ENCODE data around the gene SYNE1. TPM values are rescaled to one million over a fixed set of nuclear protein-coding genes. Genes with fewer than 3 reads are reported as not detected.

The SYNE1 gene
- total RNA-seq, 1 donor from 2014 or later: 103 TPM

GRCh38 chr6:152180601-152181000 lies 456.6 kb downstream of the SYNE1 start:
- intact Hi-C loops (cut with DNase I): no loop called here
- no peak for DNase-seq (ENCODE audit: low spot score)

- DNase-seq (ENCODE audit: low spot score): no peak
- intact Hi-C loops (cut with DNase I): no loop called here
These were observed 460.9 kb downstream of the SYNE1 start for GRCh38 chr6:152176268-152176667.

- no peak for DNase-seq (ENCODE audit: low spot score)
- intact Hi-C loops (cut with DNase I): no loop called here
These were observed 463.2 kb downstream of the SYNE1 start for GRCh38 chr6:152173957-152174356.

- intact Hi-C loops (cut with DNase I): no loop called here
These were observed 463.8 kb downstream of the SYNE1 start for GRCh38 chr6:152173321-152173720.

GRCh38 chr6:152170702-152171667 lies 466.2 kb downstream of the SYNE1 start:
- intact Hi-C loops (cut with DNase I): no loop called here

More at GRCh38 chr6:152173321-152173720, 463.8 kb downstream of the SYNE1 start:
- no peak for DNase-seq (ENCODE audit: low spot score)

GRCh38 chr6:152170313-152170701 lies 466.9 kb downstream of the SYNE1 start:
- intact Hi-C loops (cut with DNase I): no loop called here
- DNase-seq (ENCODE audit: low spot score): no peak

More at GRCh38 chr6:152170702-152171667, 466.2 kb downstream of the SYNE1 start:
- DNase-seq (ENCODE audit: low spot score): no peak

GRCh38 chr6:152167641-152168603 lies 469.2 kb downstream of the SYNE1 start:
- DNase-seq (ENCODE audit: low spot score): no peak
- intact Hi-C loops (cut with DNase I): no loop called here

GRCh38 chr6:152166897-152167296 lies 470.3 kb downstream of the SYNE1 start:
- no peak for DNase-seq (ENCODE audit: low spot score)
- intact Hi-C loops (cut with DNase I): no loop called here

- intact Hi-C loops (cut with DNase I): no loop called here
- DNase-seq (ENCODE audit: low spot score): no peak
These were observed 470.7 kb downstream of the SYNE1 start for GRCh38 chr6:152166497-152166896.

- intact Hi-C loops (cut with DNase I): no loop called here
- no peak for DNase-seq (ENCODE audit: low spot score)
These were observed 472.2 kb downstream of the SYNE1 start for GRCh38 chr6:152164957-152165356.

GRCh38 chr6:152161501-152161900 lies 475.7 kb downstream of the SYNE1 start:
- DNase-seq (ENCODE audit: low spot score): no peak
- intact Hi-C loops (cut with DNase I): no loop called here

- intact Hi-C loops (cut with DNase I): no loop called here
- DNase-seq (ENCODE audit: low spot score): no peak
These were observed 476.8 kb downstream of the SYNE1 start for GRCh38 chr6:152160346-152160745.

- DNase-seq (ENCODE audit: low spot score): no peak
- intact Hi-C loops (cut with DNase I): no loop called here
These were observed 481.4 kb downstream of the SYNE1 start for GRCh38 chr6:152155792-152156191.

GRCh38 chr6:152154559-152155356 lies 482.4 kb downstream of the SYNE1 start:
- intact Hi-C loops (cut with DNase I): no loop called here

GRCh38 chr6:152151920-152152319 lies 485.2 kb downstream of the SYNE1 start:
- no peak for DNase-seq (ENCODE audit: low spot score)
- intact Hi-C loops (cut with DNase I): no loop called here

More at GRCh38 chr6:152154559-152155356, 482.4 kb downstream of the SYNE1 start:
- no peak for DNase-seq (ENCODE audit: low spot score)

GRCh38 chr6:152150196-152150595 lies 487.0 kb downstream of the SYNE1 start:
- DNase-seq (ENCODE audit: low spot score): no peak
- intact Hi-C loops (cut with DNase I): no loop called here

GRCh38 chr6:152148412-152148811 lies 488.8 kb downstream of the SYNE1 start:
- DNase-seq (ENCODE audit: low spot score): no peak
- intact Hi-C loops (cut with DNase I): no loop called here

- no peak for DNase-seq (ENCODE audit: low spot score)
These were observed 489.9 kb downstream of the SYNE1 start for GRCh38 chr6:152147269-152147668.

GRCh38 chr6:152146385-152146784 lies 490.8 kb downstream of the SYNE1 start:
- DNase-seq (ENCODE audit: low spot score): no peak
- intact Hi-C loops (cut with DNase I): no loop called here

More at GRCh38 chr6:152147269-152147668, 489.9 kb downstream of the SYNE1 start:
- intact Hi-C loops (cut with DNase I): no loop called here
